Right atrium auricular region (tissue), 2 donors: Measurements from ENCODE around the gene C17orf113. TPM values are rescaled to one million over a fixed set of nuclear protein-coding genes. Genes with fewer than 3 reads are reported as not detected.

Source experiments
- DNase-seq: peaks from one replicate; pipeline ENCODE4 v3.0.0-alpha.2; 2019; ENCODE audit warnings: low spot score
- H3K27ac ChIP-seq, 2 donors: fragments of 200-600 bp; sonication (generic); 1 replicate in 1 of 2; 2 replicates in 1 of 2; pipeline ENCODE4 v1.5.1; 2016 to 2019
- H3K27me3 ChIP-seq, 2 donors: fragments of 200-600 bp; sonication (generic); one replicate each; pipeline versions ENCODE4 v1.5.1 to v1.6.0; 2017 to 2019
- H3K36me3 ChIP-seq: fragments of 200-600 bp; sonication (generic); one replicate; pipeline ENCODE4 v1.5.1; 2016
- H3K4me1 ChIP-seq, 2 donors: fragments of 200-600 bp; sonication (generic); one replicate each; pipeline versions ENCODE4 v1.5.1 to v1.6.0; 2017 to 2019
- H3K4me3 ChIP-seq, 2 donors: fragments of 200-600 bp; sonication (generic); 1 replicate in 1 of 2; 2 replicates in 1 of 2; pipeline ENCODE4 v1.5.1; 2017 to 2019; ENCODE audit warnings: mild to moderate bottlenecking in 1 of 2, moderate library complexity in 1 of 2
- H3K9me3 ChIP-seq, 2 donors: fragments of 200-600 bp; sonication (generic); one replicate each; pipeline ENCODE4 v1.5.1; 2019
- CTCF ChIP-seq, 2 donors: fragments of 200-600 bp; sonication (generic); IDR thresholded peaks; one replicate each; pipeline ENCODE4 v1.5.1; 2019; ENCODE audit warnings: antibody characterized with exemption in 2 of 2
- total RNA-seq, 2 donors: library from RNA; depleted of rRNA; stranded (reverse); fragments of >200 nt; gene quantifications; one replicate each; pipeline ENCODE4 v1.1.0, GENCODE V29; 2016

The C17orf113 gene
- total RNA-seq, 2 donors from 2014 or later = 0.74 to 0.94 TPM

GRCh38 chr17:42076797-42077559 is 26.6 kb upstream of the C17orf113 start:
- H3K27ac ChIP-seq = no peak overlapping the region
- no peak for DNase-seq
- H3K36me3 ChIP-seq = no peaks in the 10 kb centered on the region
- no peak for TF ChIP-seq CTCF (IDR thresholded peaks at IDR 0.05)
- H3K4me1 ChIP-seq = peaks cover 0 to 9% of the 10 kb centered on the region in 2 donors
- H3K9me3 ChIP-seq = no peaks in the 10 kb centered on the region
- no peak overlapping the region for H3K4me3 ChIP-seq
- peaks cover 0 to 5% of the 10 kb centered on the region in 2 donors for H3K27me3 ChIP-seq

GRCh38 chr17:42075789-42076188 is 25.4 kb upstream of the C17orf113 start:
- Histone ChIP-seq H3K36me3 (no peaks in the 10 kb centered on the region), H3K9me3 (no peaks in the 10 kb centered on the region), H3K27me3 (peaks cover 0 to 12% of the 10 kb centered on the region in 2 donors), H3K4me1 (peaks cover 0 to 9% of the 10 kb centered on the region in 2 donors), H3K4me3 (no peak overlapping the region), H3K27ac (no peak overlapping the region)
- TF ChIP-seq CTCF (IDR thresholded peaks at IDR 0.05) = no peak
- no peak for DNase-seq

- H3K4me1 ChIP-seq = peaks cover 0 to 9% of the 10 kb centered on the region in 2 donors
- H3K9me3 ChIP-seq = no peaks in the 10 kb centered on the region
- TF ChIP-seq CTCF (IDR thresholded peaks at IDR 0.05) = no peak
- H3K27me3 ChIP-seq = peaks cover 0 to 12% of the 10 kb centered on the region in 2 donors
- peak overlapping the region; percentile 15 to 43 for H3K4me3 ChIP-seq
- no peaks in the 10 kb centered on the region for H3K36me3 ChIP-seq
- no peak overlapping the region for H3K27ac ChIP-seq
- DNase-seq = no peak
Observed at GRCh38 chr17:42072323-42073187, 22.2 kb upstream of the C17orf113 start.

- Histone ChIP-seq H3K27me3 (peaks cover 0 to 12% of the 10 kb centered on the region in 2 donors), H3K4me3 (peak overlapping the region in 1 of 2 donors; percentile 43), H3K27ac (no peak overlapping the region), H3K9me3 (no peaks in the 10 kb centered on the region), H3K4me1 (peaks cover 0 to 9% of the 10 kb centered on the region in 2 donors), H3K36me3 (no peaks in the 10 kb centered on the region)
- no peak for DNase-seq
- no peak for TF ChIP-seq CTCF (IDR thresholded peaks at IDR 0.05)
Observed at GRCh38 chr17:42071810-42072209, 21.4 kb upstream of the C17orf113 start.

GRCh38 chr17:42068979-42069378 is 18.6 kb upstream of the C17orf113 start:
- TF ChIP-seq CTCF (IDR thresholded peaks at IDR 0.05) = no peak
- peaks cover 0 to 12% of the 10 kb centered on the region in 2 donors for H3K27me3 ChIP-seq
- no peak for DNase-seq

More at GRCh38 chr17:42068979-42069378, 18.6 kb upstream of the C17orf113 start:
- H3K27ac ChIP-seq = no peak overlapping the region
- peaks cover 0 to 12% of the 10 kb centered on the region in 2 donors for H3K4me1 ChIP-seq
- no peaks in the 10 kb centered on the region for H3K9me3 ChIP-seq
- H3K4me3 ChIP-seq = no peak overlapping the region
- no peaks in the 10 kb centered on the region for H3K36me3 ChIP-seq
